Islet precursor cell (in vitro differentiated cells): ENCODE data around the gene MSI2.
A peak's percentile ranks its signal among the peaks of the same experiment; 100 is the strongest.

ENCODE experiments used
- DNase-seq: peaks from one replicate; pipeline ENCODE4 v3.0.0-alpha.2; 2018

The MSI2 gene

DNA sequence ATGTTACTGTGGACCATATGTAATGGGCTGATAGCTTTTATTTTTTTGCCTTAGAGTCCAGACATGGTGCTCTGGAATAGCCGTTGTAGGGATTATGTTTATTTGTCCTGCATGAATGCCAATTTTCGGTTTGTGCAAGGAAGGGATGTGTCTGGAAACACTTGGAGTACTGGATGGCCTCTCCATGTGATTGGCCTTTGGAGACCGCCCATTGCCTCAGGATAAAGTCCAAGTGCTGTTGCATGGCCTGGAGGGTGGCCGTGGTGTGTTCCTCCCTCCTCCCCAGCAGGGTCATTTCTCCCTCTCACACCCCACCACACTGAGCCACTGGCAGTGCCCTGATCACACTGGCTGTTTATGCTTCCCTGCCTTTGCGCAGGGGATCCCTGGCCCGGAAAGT, 93.9 kb downstream of the MSI2 start:
- no peak for DNase-seq

DNA sequence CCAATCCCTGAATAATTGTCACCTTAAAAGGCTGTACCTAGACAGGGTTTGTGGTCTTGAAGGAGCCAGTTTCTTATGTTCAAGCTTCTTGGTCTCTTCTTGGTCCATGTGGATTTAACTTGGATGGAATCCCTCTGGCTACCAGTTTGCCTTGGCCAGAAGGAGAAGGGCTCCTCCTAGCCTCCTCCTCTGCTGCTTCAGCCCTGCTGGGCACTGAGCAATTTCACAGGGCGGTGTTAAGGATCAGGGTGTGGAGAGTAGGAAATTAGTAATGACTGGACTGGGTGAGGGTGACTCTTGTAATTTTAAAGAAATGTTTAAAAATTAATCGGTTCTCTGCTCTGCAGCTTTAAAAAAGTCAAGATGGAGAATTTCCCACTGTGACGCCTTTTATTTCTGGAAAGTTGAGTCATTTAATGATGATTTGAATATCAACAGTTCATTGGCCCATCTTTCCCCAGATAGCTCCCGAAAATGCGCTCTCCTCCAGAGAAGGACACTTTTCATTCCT, 96.4 kb downstream of the MSI2 start:
- DNase-seq: no peak

DNA sequence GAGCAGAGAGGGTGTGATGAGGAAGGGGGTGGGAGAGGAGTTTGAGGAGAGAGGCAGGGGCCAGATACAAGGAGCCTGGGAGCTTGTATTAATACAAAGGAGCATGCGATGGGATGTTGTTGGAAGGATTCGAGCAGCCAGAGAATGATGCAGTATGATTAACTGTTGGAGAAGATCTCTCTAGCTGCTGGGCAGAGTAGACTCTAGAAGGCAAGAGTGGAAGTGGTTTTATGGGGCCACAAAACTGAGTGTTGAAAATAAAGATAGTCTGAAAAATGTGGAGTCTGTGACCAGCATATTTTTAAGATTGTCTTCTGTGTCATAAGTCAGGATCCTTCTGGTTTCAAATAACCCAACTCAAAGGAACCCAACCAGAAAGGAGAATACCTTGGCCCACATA, 98.3 kb downstream of the MSI2 start:
- no peak for DNase-seq

DNA sequence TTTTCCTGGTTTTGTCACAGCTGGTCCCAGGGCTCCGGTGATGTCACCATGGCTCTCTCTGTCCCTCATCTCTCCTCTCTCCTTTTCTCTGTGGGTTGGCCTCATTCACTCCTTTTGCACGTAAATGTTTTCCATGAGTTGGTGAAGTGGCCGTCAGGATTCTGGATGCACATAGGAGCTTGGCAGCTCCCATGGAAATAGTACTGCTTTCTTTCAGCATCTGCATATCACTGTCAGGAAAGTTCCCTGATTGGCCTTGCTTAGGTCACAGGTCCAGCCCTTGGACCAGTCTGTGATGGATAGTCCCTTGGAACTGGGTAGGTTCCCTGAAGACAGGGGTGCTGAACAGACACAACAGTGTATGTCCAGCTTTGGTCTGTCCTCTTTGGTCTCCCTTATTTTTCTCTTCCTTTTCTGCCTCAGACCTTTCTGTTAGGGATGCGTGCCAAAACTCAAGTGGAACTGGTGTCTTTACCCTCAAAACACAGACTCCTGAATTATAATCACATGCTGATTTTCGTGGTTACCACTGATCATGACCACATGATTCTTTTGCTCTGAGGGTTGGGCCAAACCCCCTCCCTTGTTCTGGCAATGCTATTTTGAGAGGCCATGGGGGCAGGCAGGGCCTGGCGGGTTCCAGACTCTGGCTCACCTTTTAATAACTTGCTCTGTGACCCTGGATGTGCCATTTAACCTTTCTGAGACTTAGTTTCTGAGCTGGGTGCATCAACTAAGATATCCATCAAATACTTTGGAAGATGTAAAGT, 99.0 kb downstream of the MSI2 start:
- no peak for DNase-seq

DNA sequence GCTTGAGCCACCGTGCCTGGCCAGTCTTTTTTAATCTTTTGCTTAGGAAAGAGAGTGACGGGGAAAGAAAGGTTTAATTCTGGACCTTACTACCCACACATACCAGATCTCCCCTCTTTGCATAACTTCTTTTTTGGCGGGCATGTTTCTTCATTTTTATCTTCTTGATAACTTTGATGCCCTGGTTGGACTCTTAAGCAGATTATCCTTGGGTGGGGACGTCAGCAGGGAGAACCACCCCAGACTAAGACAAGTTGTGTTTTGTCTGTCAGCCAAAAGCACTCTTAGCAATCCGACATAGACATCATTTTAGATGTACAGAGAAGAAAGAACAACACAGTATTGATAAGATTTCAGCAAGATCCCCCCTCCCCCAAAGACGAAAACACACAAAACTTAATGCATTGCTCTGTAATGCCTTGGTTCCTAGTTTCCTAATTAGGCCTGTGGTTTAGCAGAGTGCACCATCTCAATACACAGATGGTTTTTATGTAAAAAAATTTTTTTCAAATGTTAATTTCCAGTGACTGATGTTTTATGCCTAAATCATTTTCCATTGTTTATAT, 99.9 kb downstream of the MSI2 start:
- no peak for DNase-seq

DNA sequence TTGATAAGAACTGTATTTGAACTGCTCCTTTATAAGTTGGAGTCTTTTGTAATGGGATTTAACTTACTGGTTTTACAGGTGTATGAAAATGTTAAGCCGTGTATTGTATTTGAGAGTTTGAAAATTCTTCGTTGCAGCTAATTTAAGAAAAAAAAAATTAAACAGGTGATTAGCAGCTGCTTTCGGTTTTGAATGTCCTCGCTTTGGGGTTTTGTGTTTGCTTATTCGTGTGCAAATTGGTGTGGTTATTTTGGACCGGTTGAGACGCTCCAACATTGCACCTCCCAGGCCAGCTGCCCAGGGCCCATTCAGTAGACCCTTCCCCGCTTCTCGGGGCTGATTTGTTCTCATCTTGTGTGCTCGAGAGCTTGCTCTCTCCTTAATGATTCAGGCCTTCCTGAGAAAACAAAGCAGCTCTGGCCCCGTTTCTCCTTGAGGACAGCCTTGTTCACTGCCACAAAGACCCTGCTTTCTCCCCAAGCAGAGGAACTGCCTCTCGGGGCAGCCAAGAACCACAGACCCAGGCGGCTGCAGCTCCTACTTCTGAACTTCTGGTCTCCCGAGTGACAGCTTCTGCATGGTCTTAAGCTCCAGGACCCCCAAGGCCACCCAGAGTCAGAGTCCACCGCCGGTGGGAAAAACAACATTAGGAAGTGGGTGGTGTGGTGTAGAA, 100.5 kb downstream of the MSI2 start:
- no peak for DNase-seq

DNA sequence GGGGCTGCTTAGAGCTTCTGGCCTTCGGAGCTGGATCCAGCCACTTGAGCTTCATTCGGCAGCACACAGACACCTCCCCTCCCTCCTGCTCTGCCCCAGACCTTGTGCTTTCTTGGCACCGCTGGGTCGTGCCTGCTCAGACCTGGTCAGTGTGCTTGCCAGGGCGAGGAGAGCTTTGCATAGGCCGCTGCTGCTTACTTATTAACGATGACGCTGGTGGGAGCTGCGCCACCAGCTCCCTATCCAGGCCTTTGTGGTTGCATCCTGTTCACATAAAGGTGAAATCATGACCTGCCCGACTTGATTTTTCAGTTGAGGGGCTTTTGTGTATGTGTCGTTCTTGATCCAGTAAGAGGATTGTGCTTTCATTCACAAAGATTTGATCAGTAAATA, 101.1 kb downstream of the MSI2 start:
- no peak for DNase-seq

DNA sequence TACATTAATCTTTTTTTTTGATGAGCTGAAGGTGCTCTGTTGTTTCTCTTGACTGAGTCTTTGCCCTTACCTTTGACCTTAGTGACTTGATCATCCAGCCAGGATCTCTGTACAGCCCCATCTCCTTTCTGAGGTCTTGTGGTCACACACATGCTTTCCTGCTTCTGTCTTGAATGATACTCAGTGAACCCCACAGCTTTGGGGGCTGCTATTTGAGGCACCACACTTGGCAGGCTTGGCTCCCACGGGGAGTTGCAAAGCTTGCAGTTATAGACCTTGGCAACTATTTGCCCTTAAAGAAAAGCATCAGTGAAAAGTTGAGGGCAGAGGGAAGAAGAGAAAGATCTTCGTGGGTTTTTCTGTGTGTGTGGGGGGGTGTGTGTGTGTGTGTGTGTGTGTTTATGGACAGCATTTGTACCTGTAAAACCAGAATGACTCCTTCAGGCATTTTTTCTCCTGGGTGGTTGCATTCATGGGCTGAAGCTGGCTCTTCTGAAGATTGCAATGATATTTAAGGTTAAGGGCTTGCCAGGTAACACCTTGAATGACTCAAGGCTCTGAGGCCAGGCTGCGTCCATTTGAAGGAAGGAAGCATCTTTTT, 101.6 kb downstream of the MSI2 start:
- peak; percentile 76 for DNase-seq

DNA sequence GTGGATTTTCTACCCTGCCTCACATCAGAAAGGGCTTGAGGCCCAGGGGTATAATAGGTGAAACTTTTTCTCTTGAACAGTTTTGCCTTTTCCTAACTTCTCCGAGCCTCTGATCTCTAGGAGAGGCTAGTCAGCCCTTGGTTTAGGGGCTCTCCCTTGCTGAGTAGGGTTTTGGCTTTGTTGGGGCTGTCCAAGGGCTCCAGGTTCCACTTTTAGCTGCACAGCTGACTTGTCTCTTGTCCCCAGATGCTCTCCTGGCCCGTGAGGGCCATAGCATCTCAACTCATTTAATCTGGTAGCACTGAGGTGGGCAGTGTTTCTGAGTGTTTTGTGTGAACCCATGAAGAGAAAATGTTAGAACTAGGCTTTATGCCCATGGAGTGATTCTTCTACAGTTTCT, 103.9 kb downstream of the MSI2 start:
- DNase-seq: no peak

DNA sequence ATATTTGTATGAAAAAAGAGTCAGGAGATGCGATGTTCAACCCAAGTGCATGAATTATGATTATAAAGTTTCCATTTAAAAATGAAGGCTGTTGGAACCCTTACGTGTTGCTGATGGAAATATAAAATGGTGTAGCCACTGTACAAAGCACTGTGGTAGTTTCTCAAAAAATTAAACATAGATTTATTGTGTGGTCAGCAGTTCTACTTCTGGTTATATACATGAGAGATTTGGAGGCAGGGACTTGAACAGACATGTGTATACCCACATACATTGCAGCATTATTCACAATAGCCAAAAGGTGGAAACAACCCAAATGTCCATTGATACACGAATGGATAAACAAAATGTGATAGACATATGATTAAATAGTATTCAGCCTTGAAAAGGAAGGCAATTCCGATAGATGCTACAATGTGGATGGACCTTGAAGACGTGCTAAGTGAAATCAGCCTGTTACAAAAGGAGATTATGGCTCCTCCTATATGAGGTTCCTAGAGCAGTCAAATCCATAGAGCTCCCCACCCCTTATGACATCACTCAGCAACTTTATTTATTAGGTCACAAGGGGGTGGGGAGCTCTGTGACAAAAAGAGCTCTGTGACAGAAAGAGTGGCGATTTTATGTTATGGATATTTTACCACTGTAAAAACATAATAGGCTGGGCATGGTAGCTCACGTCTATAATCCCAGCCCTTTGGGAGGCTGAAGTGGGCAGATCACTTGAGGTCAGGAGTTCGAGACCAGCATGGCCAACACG, 106.7 kb downstream of the MSI2 start:
- DNase-seq: no peak

DNA sequence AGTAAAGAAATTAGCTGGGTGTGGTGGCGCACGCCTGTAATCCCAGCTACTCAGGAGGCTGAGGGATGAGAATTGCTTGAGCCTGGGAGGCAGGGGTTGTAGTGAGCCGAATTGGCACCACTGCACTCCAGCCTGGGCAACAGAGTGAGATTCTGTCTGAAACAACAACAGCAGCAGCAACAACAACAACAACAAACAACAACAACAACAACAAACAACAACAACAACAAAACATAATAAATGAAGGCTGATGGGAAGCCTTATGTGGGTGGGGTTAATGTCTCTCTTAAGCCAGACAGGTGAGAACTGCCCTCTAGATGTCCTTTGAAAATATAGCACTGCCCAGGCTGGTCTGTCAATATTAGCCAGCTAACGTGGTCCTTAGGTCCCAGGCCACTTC, 107.3 kb downstream of the MSI2 start:
- no peak for DNase-seq

DNA sequence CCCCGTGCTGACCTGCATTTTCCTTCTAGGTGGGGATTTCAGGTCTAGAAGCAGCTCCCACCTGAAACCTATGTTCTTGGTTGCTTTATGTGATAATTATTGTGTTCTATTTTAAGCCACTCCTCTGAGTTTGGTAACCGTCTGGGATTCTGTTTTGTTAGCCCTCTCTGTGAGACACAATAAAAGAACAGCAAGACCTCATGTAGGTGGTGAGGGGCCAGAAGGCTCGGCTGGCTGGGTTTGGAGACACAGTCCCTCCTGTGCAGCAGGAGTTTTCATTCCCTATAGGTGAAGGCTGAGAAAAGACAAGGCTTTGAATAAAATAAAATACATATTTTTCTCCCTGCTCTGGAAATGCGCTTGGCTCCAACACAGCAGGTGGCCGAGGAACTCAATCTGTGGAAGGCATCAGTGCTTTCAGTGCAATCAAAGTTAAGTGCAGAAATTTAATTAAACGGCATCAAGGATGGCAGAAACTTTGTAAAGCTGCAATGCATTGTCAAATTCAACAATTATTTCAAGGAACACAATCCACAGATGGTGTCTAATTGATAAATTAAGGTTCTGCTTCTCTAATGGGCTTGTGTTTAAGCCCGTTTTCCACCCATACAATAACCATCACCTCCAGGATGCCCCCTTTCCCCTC, 107.8 kb downstream of the MSI2 start:
- DNase-seq: no peak

DNA sequence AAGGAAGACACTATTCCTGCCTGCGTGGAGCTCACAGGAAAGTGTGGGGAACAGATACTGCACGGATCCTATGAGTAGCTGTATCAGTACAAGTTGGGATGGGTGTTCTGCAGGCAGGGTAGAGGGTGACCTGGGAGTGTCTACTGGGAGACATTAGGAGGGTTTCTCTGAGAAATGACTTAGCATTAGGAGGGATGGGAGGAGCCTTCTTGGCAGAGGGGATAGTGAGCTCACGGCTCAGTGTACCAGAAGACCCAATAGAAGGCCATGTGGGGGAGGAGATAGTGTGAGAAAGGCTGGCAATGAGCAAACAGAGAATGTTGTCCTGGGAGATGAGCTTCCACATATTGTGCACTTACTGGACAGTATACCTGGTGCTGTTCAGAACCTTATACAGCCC, 109.1 kb downstream of the MSI2 start:
- no peak for DNase-seq

DNA sequence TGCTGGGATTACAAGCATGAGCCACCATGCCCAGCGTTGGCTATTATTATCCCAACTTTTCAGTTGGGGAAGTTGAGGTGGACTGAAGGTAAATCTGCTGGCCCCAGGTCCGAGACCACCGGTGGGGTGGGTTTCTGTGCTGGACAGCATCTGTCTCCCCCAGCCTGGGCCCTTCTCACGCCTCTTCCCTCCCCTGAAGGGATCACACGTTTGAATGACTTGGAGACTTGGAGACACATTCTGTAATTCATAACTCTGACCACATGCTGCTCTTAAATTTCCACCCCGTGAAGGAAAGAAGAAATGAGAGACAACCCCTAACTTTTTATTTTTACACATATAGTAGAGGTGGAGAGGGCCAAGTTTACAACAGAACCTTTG, 109.8 kb downstream of the MSI2 start:
- DNase-seq: no peak

DNA sequence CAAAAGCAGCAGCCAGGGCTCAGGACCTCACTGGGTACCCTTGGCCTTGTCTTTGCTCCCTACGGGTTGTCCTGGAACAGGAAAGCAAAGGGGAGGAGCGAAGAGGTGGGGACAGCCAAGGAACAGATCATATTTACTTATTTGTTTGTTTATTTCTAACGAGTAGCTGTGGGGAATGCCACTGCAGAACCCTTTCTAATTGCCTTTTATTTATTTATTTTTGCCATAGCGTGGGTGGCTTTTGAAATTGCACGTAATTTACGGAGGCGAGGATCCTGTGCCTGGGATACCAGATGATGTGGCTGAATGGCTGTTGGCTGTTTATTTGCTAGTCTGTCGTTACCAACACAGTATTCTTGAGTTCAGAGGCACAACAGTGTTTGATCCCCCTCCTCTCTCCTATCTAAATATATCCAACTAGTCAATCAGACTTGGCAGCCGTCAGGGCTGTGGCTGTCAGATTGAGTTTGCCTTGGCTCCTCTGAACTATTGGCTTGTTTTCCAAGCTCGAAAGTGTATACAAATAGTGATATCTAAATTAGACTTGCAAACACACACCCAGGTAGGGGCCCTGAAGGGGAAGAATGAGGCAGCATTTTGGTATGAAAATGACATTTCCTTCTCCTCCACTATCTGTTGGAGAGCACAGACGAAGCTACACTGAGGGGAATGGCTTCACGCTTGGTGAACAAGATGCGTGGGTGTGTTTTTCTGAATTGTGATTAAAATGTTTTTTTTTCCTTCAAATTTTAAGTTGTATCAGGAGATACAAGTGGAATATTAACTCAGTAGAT, 110.4 kb downstream of the MSI2 start:
- DNase-seq: no peak

DNA sequence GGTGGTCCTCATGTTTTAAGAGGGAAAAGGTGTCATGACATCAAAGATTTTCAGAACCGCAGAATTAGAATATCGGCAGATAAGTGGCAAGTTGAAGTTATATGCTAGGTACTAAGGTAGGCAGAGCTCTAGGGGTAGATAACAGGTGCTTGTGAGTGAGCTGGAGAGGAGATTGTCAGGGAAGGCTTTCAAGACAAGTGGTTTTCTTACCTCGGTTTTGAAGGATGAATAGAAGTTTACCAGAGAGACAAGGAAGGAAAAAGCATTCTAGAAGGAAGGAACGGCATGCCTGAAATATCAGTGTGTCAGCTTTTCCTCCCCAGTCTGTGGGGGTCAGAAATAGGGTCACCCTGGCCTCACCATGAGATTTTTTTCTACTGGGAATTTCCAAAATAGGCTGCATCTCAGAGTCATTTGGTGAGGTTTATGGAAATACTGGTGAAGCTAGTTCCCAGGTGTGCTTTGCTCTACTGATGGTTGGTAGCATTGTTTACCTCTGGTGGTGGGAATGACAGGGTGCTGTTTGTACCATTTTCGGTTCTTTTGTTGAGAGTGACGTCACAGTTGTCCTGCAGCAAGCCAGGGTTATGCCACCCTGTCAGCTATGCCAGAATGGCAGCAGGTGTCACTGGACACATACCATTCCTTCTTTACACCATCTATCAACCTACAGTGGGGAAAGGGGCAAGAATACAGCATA, 112.5 kb downstream of the MSI2 start:
- no peak for DNase-seq

DNA sequence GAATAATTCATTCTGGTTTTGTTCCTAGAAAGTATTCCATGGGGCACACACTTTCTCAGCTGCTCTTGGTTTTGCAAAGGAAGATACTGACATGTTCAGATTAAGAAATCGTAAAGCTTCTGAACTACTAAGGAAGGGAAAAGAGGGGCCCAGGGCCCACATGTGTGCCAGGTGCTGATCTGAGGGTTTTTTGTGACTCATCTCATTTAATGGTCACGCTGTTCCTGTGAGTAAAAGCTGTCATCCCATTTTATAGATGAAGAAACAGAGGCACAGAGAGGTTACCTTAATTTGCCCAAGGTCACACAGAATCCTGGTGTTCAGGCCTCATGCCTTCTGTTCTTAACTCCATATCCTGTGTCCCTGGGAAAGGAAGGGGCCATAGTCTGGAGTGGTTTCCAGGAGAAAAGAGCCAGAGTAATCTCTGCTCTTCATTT, 113.2 kb downstream of the MSI2 start:
- no peak for DNase-seq

DNA sequence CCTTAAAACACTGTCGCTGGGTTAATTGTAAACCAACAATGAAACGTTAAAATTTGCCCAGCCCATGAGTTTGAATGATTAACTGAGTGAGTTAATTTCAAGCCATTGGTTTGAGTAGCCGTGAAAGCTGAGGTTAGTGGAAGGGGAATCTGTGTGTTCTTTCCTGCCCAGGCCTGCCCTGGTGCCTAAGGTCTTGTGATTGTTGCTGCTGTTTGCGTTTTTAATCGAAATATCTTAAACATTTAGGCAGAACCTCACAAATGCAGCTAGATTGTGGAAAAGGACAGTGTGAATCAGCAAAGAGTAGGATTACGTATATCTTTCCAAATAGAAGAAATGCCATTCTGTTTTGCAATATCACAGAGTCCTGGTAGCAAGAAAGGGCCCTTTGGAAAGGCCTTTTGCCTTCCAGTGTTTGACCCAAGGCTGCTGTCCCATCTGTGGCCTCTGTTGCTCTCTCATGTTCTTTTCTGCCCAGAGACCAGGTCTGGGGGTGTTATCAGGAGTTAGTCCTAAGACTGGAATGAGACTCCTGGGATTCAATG, 113.8 kb downstream of the MSI2 start:
- DNase-seq: peak; percentile 75

DNA sequence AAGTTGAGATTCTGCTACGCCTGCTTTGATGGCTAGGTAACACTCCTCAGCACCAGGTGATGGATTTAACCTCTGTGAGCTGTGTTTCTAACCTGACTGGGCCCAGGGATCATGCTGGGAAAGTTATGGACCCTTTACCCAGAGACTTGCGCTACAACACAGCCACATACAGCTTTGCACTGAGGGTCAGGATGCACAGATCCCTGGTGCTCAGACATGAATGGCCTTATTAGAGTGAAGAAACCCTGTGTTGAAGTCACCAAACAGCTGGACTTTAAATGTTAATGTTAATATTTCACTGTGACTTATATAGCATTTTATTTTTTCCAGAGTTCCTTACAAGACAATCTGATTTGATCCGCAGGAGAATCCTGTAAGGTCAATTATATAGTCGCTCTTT, 114.3 kb downstream of the MSI2 start:
- no peak for DNase-seq

DNA sequence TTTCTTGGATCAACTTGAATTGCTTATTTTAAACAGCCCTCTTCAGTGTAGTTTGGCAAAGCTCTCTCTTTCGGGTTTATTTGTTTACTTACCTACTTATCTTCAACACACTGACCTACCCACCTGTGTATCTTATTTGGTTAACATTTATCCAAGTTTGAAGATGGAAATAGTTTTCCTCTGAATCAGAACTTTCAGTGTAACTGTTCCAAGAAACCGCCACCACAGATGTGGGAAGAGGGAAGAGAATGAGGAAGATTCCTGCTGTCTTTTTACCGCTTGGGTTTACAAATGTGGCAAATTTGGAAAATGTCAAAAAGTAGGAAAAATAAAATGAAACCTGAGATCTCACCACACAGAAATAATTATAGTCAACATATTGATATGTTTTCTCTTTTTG, 115.8 kb downstream of the MSI2 start:
- DNase-seq: no peak

DNA sequence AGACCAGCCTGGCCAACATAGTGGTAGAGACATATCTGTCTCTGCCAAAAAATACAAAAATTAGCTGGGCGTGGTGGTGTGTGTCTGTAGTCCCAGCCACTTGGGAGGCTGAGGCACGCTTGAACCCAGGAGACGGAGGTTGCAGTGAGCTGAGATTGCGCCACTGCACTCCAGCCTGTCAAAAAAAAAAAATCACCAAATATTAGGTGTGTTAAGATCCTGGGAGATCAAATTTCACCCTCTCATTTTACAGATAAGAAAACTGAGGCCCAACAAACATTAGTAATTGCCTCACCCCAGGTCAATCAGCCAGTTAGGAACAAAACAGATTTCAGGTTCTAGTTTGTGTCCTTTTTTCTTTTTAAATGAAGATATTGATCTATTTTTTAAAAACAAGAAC, 116.7 kb downstream of the MSI2 start:
- no peak for DNase-seq
